SKM-1 (cell line): ENCODE data around the gene MYBPC3.
"Not testable (repeated sequence)": the region's sequence is repeated elsewhere in the genome, so short reads cannot be mapped to it uniquely, and the experiment has no call there.

ENCODE experiments used
- DNase-seq: peaks from one replicate; lab custom pipeline; 2025; ENCODE audit not compliant: unreplicated experiment; lab: John Stamatoyannopoulos, UW

The MYBPC3 gene

GRCh38 chr11:47326198-47326597 is 26.3 kb downstream of the MYBPC3 start:
- DNase-seq, result no peak

GRCh38 chr11:47325271-47326041 is 27.0 kb downstream of the MYBPC3 start:
- DNase-seq, result no peak

GRCh38 chr11:47324520-47324919 is 28.0 kb downstream of the MYBPC3 start:
- DNase-seq, result no peak

- no peak for DNase-seq
These were observed 34.3 kb downstream of the MYBPC3 start for GRCh38 chr11:47318166-47318565.

GRCh38 chr11:47317064-47317828 is 35.3 kb downstream of the MYBPC3 start:
- no peak for DNase-seq

GRCh38 chr11:47316501-47316900 is 36.0 kb downstream of the MYBPC3 start:
- DNase-seq, result not testable (repeated sequence)

- no peak for DNase-seq
These were observed 37.5 kb downstream of the MYBPC3 start for GRCh38 chr11:47314992-47315391.

GRCh38 chr11:47308050-47308823 is 44.3 kb downstream of the MYBPC3 start:
- DNase-seq, result no peak

GRCh38 chr11:47306484-47306844 is 46.0 kb downstream of the MYBPC3 start:
- DNase-seq, result no peak

- DNase-seq, result no peak
These were observed 46.6 kb downstream of the MYBPC3 start for GRCh38 chr11:47305734-47306483.

- no peak for DNase-seq
These were observed 49.6 kb downstream of the MYBPC3 start for GRCh38 chr11:47302853-47303252.

- DNase-seq, result no peak
These were observed 53.4 kb downstream of the MYBPC3 start for GRCh38 chr11:47299078-47299477.

GRCh38 chr11:47296045-47296444 is 56.5 kb downstream of the MYBPC3 start:
- no peak for DNase-seq

- no peak for DNase-seq
These were observed 57.1 kb downstream of the MYBPC3 start for GRCh38 chr11:47295385-47295784.

GRCh38 chr11:47289856-47290255 is 62.6 kb downstream of the MYBPC3 start:
- DNase-seq, result no peak

- no peak for DNase-seq
These were observed 64.4 kb downstream of the MYBPC3 start for GRCh38 chr11:47288066-47288465.

GRCh38 chr11:47285969-47286770 is 66.3 kb downstream of the MYBPC3 start:
- DNase-seq, result no peak

GRCh38 chr11:47284151-47284550 is 68.4 kb downstream of the MYBPC3 start:
- DNase-seq, result no peak

GRCh38 chr11:47282462-47282861 is 70.0 kb downstream of the MYBPC3 start:
- no peak for DNase-seq
